Measurements from ENCODE around the gene KIF1A. TPM values are rescaled to one million over a fixed set of nuclear protein-coding genes. Genes with fewer than 3 reads are reported as not detected.

The KIF1A gene
- total and polyA plus RNA-seq, 10 of the 15 experiments (the other 5 are each of a cell fraction or from before 2014, with no cell fraction given), result 0.04 to 0.95 (median 0.06) TPM; not detected in 5

DNA sequence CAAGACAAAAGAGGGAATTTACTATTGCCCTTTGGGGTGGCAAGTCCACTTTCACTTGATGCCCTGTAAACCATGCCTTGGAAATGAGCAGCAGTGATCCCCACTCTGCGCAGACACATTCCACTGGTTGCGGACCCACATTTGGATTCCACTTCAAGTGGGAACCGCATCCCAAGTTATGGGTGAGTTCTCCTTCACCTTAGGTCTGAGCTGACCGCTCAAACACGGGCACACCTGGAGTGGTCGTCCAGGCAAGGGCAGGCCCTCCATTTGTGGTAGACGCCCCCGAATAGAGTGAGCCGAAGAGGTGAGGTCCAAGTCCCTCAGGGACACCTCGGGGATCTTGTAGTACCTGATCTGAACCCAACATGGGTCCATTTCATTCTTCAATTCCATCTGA, 38.9 kb upstream of the KIF1A start:
- ChIA-PET POLR2A (no interaction called here), RAD21 (ENCODE audit: unreplicated experiment) (no interaction called here), CTCF (no interaction called here), SMC1A (ENCODE audit: uncharacterized antibody, unreplicated experiment) (no interaction called here)
- Histone ChIP-seq H3K27me3 (replicated peaks in 1 of 2; ENCODE audit: control insufficient read depth in 2 of 2, insufficient read depth in 2 of 2, low read length in 1 of 2) (peaks cover 1 to 6% of the 10 kb centered on the region in 2 experiments; a peak in 2 of 4 replicates), H3K4me3 (no peak overlapping the region), H4K20me1 (ENCODE audit: control insufficient read depth, insufficient read depth) (no peaks in the 10 kb centered on the region), H3K79me2 (ENCODE audit: control insufficient read depth, insufficient read depth, low read length) (no peaks in the 10 kb centered on the region), H3K4me1 (ENCODE audit: control insufficient read depth, insufficient read depth, low read length) (no peaks in the 10 kb centered on the region), H3K9me3 (replicated peaks; ENCODE audit: control insufficient read depth, insufficient read depth, low read length) (peaks cover 1% of the 10 kb centered on the region; the same call in 1 of the 3 replicates), H3K36me3 (ENCODE audit: control insufficient read depth in 2 of 2, insufficient read depth in 2 of 2, low read length in 1 of 2) (no peaks in the 10 kb centered on the region), H3K4me2 (ENCODE audit: control insufficient read depth, insufficient read depth) (no peak overlapping the region), H3K9ac (ENCODE audit: control insufficient read depth, insufficient read depth, low read length) (no peak overlapping the region), H2AFZ (ENCODE audit: control insufficient read depth, low read depth, low read length) (no peak overlapping the region), H3K27ac (ENCODE audit: control insufficient read depth, insufficient read depth) (no peak overlapping the region)
- DNase-seq (ENCODE audit: low read depth, low spot score) (no peak), FAIRE-seq (no peak), ATAC-seq (no peak)
- intact Hi-C loops (cut with micrococcal nuclease; ENCODE audit: unreplicated experiment), result loop anchor here (10.0 kb wide), 1 partner anchor 356 kb away; no protein-coding TSS in a partner anchor
- in situ Hi-C loops (cut with MboI), result loop anchor here (10.0 kb wide), 1 partner anchor 796 kb away; no protein-coding TSS in a partner anchor
- TF ChIP-seq HDGF (IDR thresholded peaks at IDR 0.05) (no peak), BRCA1 (IDR thresholded peaks at IDR 0.05; ENCODE audit: low read depth, low read length) (no peak), POLR2AphosphoS5 (IDR thresholded peaks at IDR 0.05; ENCODE audit: low read length) (no peak), RELA (IDR thresholded peaks at IDR 0.05; ENCODE audit: borderline replicate concordance, partially characterized antibody) (no peak), RELB (IDR thresholded peaks at IDR 0.05; ENCODE audit: low read depth) (no peak), CBFB (IDR thresholded peaks at IDR 0.05; ENCODE audit: low read depth) (no peak)
- TF ChIP-seq, protein P1, sequence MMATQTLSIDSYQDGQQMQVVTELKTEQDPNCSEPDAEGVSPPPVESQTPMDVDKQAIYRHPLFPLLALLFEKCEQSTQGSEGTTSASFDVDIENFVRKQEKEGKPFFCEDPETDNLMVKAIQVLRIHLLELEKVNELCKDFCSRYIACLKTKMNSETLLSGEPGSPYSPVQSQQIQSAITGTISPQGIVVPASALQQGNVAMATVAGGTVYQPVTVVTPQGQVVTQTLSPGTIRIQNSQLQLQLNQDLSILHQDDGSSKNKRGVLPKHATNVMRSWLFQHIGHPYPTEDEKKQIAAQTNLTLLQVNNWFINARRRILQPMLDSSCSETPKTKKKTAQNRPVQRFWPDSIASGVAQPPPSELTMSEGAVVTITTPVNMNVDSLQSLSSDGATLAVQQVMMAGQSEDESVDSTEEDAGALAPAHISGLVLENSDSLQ (IDR thresholded peaks at IDR 0.05), result no peak
- TF ChIP-seq, protein P2, sequence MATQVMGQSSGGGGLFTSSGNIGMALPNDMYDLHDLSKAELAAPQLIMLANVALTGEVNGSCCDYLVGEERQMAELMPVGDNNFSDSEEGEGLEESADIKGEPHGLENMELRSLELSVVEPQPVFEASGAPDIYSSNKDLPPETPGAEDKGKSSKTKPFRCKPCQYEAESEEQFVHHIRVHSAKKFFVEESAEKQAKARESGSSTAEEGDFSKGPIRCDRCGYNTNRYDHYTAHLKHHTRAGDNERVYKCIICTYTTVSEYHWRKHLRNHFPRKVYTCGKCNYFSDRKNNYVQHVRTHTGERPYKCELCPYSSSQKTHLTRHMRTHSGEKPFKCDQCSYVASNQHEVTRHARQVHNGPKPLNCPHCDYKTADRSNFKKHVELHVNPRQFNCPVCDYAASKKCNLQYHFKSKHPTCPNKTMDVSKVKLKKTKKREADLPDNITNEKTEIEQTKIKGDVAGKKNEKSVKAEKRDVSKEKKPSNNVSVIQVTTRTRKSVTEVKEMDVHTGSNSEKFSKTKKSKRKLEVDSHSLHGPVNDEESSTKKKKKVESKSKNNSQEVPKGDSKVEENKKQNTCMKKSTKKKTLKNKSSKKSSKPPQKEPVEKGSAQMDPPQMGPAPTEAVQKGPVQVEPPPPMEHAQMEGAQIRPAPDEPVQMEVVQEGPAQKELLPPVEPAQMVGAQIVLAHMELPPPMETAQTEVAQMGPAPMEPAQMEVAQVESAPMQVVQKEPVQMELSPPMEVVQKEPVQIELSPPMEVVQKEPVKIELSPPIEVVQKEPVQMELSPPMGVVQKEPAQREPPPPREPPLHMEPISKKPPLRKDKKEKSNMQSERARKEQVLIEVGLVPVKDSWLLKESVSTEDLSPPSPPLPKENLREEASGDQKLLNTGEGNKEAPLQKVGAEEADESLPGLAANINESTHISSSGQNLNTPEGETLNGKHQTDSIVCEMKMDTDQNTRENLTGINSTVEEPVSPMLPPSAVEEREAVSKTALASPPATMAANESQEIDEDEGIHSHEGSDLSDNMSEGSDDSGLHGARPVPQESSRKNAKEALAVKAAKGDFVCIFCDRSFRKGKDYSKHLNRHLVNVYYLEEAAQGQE (IDR thresholded peaks at IDR 0.05; ENCODE audit: low read depth, low read length), result no peak
- BruUV-seq (replicated peaks), result no TSS peak
- 26% methylated on average over 10 of the region's 10 CpGs for WGBS (ENCODE audit: insufficient coverage, insufficient replicate concordance, low lambda C conversion rate, missing lambda C conversion rate)
